ENCODE data around the gene MTMR1. TPM values are rescaled to one million over a fixed set of nuclear protein-coding genes. Genes with fewer than 3 reads are reported as not detected.

The MTMR1 gene
- 10 to 100 TPM; 10.2 to 21.0 TPM for total RNA-seq

- peak within 1 kb of the TSS; percentile 48 to 57 for H3K4me3 ChIP-seq
- no peaks in the 10 kb centered on the region for H3K9me3 ChIP-seq
- H3K27me3 ChIP-seq = peaks cover 0 to 5% of the 10 kb centered on the region in 2 donors
- no peak for DNase-seq (ENCODE audit: low spot score)
- H3K27ac ChIP-seq = peak within 1 kb of the TSS; percentile 75
- no peaks in the 10 kb centered on the region for H3K4me1 ChIP-seq
- no peaks in the 10 kb centered on the region for H3K36me3 ChIP-seq
- TF ChIP-seq CTCF (IDR thresholded peaks at IDR 0.05) = no peak
These were observed at the start of gene MTMR1 for GRCh38 chrX:150692831-150693724. MTMR1 (plus strand) TSS chrX:150693396; CDS start chrX:150693531, 135 bp downstream.

- no peak for TF ChIP-seq CTCF (IDR thresholded peaks at IDR 0.05)
- Histone ChIP-seq H3K27me3 (no peaks in the 10 kb centered on the region), H3K27ac (no peak overlapping the region), H3K36me3 (no peaks in the 10 kb centered on the region), H3K4me3 (no peak overlapping the region), H3K4me1 (no peaks in the 10 kb centered on the region), H3K9me3 (no peaks in the 10 kb centered on the region)
- DNase-seq (ENCODE audit: low spot score) = no peak
These were observed 49.2 kb upstream of the MTMR1 start for GRCh38 chrX:150643958-150644357.

GRCh38 chrX:150644422-150644821 lies 48.8 kb upstream of the MTMR1 start:
- no peaks in the 10 kb centered on the region for H3K36me3 ChIP-seq
- H3K9me3 ChIP-seq = no peaks in the 10 kb centered on the region
- H3K4me1 ChIP-seq = no peaks in the 10 kb centered on the region
- no peak overlapping the region for H3K27ac ChIP-seq
- H3K27me3 ChIP-seq = no peaks in the 10 kb centered on the region
- no peak overlapping the region for H3K4me3 ChIP-seq
- no peak for TF ChIP-seq CTCF (IDR thresholded peaks at IDR 0.05)
- DNase-seq (ENCODE audit: low spot score) = no peak

- Histone ChIP-seq H3K4me3 (no peak overlapping the region), H3K27ac (no peak overlapping the region), H3K9me3 (no peaks in the 10 kb centered on the region), H3K27me3 (no peaks in the 10 kb centered on the region), H3K4me1 (no peaks in the 10 kb centered on the region), H3K36me3 (no peaks in the 10 kb centered on the region)
- no peak for DNase-seq (ENCODE audit: low spot score)
- TF ChIP-seq CTCF (IDR thresholded peaks at IDR 0.05) = no peak
These were observed 45.9 kb upstream of the MTMR1 start for GRCh38 chrX:150647331-150647730.

- Histone ChIP-seq H3K4me1 (no peaks in the 10 kb centered on the region), H3K4me3 (no peak overlapping the region), H3K27me3 (no peaks in the 10 kb centered on the region), H3K9me3 (no peaks in the 10 kb centered on the region), H3K27ac (no peak overlapping the region), H3K36me3 (no peaks in the 10 kb centered on the region)
- TF ChIP-seq CTCF (IDR thresholded peaks at IDR 0.05) = no peak
- DNase-seq (ENCODE audit: low spot score) = no peak
These were observed 44.8 kb upstream of the MTMR1 start for GRCh38 chrX:150648296-150648940.
